IMR-90 (cell line): ENCODE data around the gene ELMO1. TPM values are rescaled to one million over a fixed set of nuclear protein-coding genes. Genes with fewer than 3 reads are reported as not detected.

ENCODE experiments used
- ATAC-seq: fragments of 200-7000 bp; cut with Tn5 transposase; 2 replicates; pipeline ENCODE4 v1.9.1; 2020; ENCODE audit warnings: low read depth, mild to moderate bottlenecking, moderate library complexity
- BruUV-seq: library from RNA; stranded (reverse); fragments of 400-500 nt; replicated peaks from 2 replicates; lab custom pipeline; 2021; lab: Mats Ljungman, UMichigan
- CTCF ChIA-PET: fragments of 300-600 bp; formaldehyde crosslinking; extraction: SDS; loops from one replicate; lab custom pipeline; 2021; ENCODE audit warnings: antibody characterized with exemption; lab: Yijun Ruan, JAX
- POLR2A ChIA-PET: fragments of 300-600 bp; sonication (Branson Sonifier 250); formaldehyde crosslinking; loops from one replicate; lab custom pipeline; 2022; ENCODE audit warnings: antibody characterized with exemption; ENCODE audit not compliant: unreplicated experiment; lab: Charles Lee
- DNase-seq: peaks from one replicate; pipeline ENCODE4 v3.0.0; 2013
- H2AFZ ChIP-seq: replicated peaks from 2 replicates; pipeline ENCODE3; 2013; ENCODE audit warnings: low read length, mild to moderate bottlenecking; ENCODE audit not compliant: poor library complexity
- H2AK5ac ChIP-seq: 2 replicates; pipeline ENCODE4 v1.6.1; 2013; ENCODE audit warnings: low read depth, low read length, inconsistent platforms
- H2AK9ac ChIP-seq: replicated peaks from 2 replicates; pipeline ENCODE3; 2013; ENCODE audit warnings: mild to moderate bottlenecking, low read depth, low read length, moderate library complexity; ENCODE audit not compliant: poor library complexity
- H2BK120ac ChIP-seq: 2 replicates; pipeline ENCODE4 v1.6.1; 2013; ENCODE audit warnings: low read depth, low read length, inconsistent platforms
- H2BK15ac ChIP-seq: 3 replicates; pipeline ENCODE4 v1.6.1; 2013; ENCODE audit warnings: low read depth, low read length, inconsistent platforms
- H2BK20ac ChIP-seq: 2 replicates; pipeline ENCODE4 v1.6.1; 2013; ENCODE audit warnings: low read depth, mild to moderate bottlenecking, inconsistent platforms, low read length, moderate library complexity
- H2BK5ac ChIP-seq: 2 replicates; pipeline ENCODE4 v1.6.1; 2013; ENCODE audit warnings: mild to moderate bottlenecking, low read depth, low read length, inconsistent platforms; ENCODE audit not compliant: poor library complexity, severe bottlenecking
- H3K14ac ChIP-seq: replicated peaks from 2 replicates; pipeline ENCODE4 v1.6.1; 2013; ENCODE audit warnings: low read depth, low read length, inconsistent platforms
- H3K18ac ChIP-seq: 2 replicates; pipeline ENCODE4 v1.6.1; 2013; ENCODE audit warnings: low read depth, low read length, control low read depth
- H3K23ac ChIP-seq: 2 replicates; pipeline ENCODE4 v1.6.1; 2013; ENCODE audit warnings: low read depth, low read length, inconsistent platforms
- H3K27ac ChIP-seq: 2 replicates; pipeline ENCODE4 v1.5.1; 2013; ENCODE audit warnings: mild to moderate bottlenecking, control low read depth, low read length; ENCODE audit not compliant: insufficient read depth
- H3K27me3 ChIP-seq: 2 replicates; pipeline ENCODE4 v1.6.1; 2013; ENCODE audit warnings: low read length; ENCODE audit not compliant: control insufficient read depth, insufficient read depth
- H3K36me3 ChIP-seq: 2 replicates; pipeline ENCODE4 v1.6.1; 2013; ENCODE audit warnings: low read length, mixed read lengths; ENCODE audit not compliant: control insufficient read depth, insufficient read depth
- H3K4ac ChIP-seq: 2 replicates; pipeline ENCODE4 v1.6.1; 2013; ENCODE audit warnings: low read depth, low read length, inconsistent platforms
- H3K4me1 ChIP-seq: 2 replicates; pipeline ENCODE4 v1.6.1; 2013; ENCODE audit warnings: low read length, mixed read lengths; ENCODE audit not compliant: control insufficient read depth, insufficient read depth
- H3K4me2 ChIP-seq: 2 replicates; pipeline ENCODE4 v1.6.1; 2013; ENCODE audit warnings: low read depth, mild to moderate bottlenecking, control low read depth, low read length, moderate library complexity
- H3K4me3 ChIP-seq: 2 replicates; pipeline ENCODE4 v1.5.1; 2013; ENCODE audit warnings: low read depth, mild to moderate bottlenecking, control low read depth, low read length, moderate library complexity; ENCODE audit not compliant: insufficient read depth
- H3K56ac ChIP-seq: 2 replicates; pipeline ENCODE4 v1.6.1; 2013; ENCODE audit warnings: low read length, inconsistent platforms; ENCODE audit not compliant: insufficient read depth; ENCODE audit errors: extremely low read depth
- H3K79me1 ChIP-seq, 2 experiments: 2 replicates each; pipeline ENCODE4 v1.6.1; 2013; ENCODE audit warnings: low read length in 2 of 2, inconsistent platforms in 1 of 2, low read depth in 1 of 2
- H3K9ac ChIP-seq: 2 replicates; pipeline ENCODE4 v1.6.1; 2013; ENCODE audit warnings: low read depth, low read length, control low read depth
- H3K9me1 ChIP-seq: 2 replicates; pipeline ENCODE4 v1.6.1; 2013; ENCODE audit warnings: low read length, inconsistent platforms; ENCODE audit not compliant: insufficient read depth
- H3K9me3 ChIP-seq: 2 replicates; pipeline ENCODE4 v1.6.1; 2013; ENCODE audit warnings: low read length; ENCODE audit not compliant: control insufficient read depth, insufficient read depth
- H4K20me1 ChIP-seq: 2 replicates; pipeline ENCODE4 v1.6.1; 2013; ENCODE audit warnings: low read length, inconsistent platforms; ENCODE audit not compliant: insufficient read depth
- H4K5ac ChIP-seq: 2 replicates; pipeline ENCODE4 v1.6.1; 2013; ENCODE audit warnings: mild to moderate bottlenecking, low read depth, low read length, control low read depth
- H4K8ac ChIP-seq, 2 experiments: 2 replicates each; pipeline ENCODE4 v1.6.1; 2013; ENCODE audit warnings: low read depth in 2 of 2, low read length in 2 of 2, control low read depth in 1 of 2, inconsistent platforms in 1 of 2
- H4K91ac ChIP-seq: 2 replicates; pipeline ENCODE4 v1.6.1; 2013; ENCODE audit warnings: low read depth, low read length, inconsistent platforms; ENCODE audit not compliant: insufficient read depth
- CHD1 ChIP-seq: IDR thresholded peaks from 2 replicates; pipeline ENCODE4 v1.6.1; 2012; ENCODE audit warnings: low read depth, low read length, improper control_type of control experiment
- ELK1 ChIP-seq: fragments of 150-350 bp; IDR thresholded peaks from 2 replicates; pipeline ENCODE4 v1.6.1; 2016; ENCODE audit warnings: low read depth, mild to moderate bottlenecking, low read length, moderate library complexity, borderline replicate concordance
- FOS ChIP-seq: fragments of 150-350 bp; IDR thresholded peaks from 2 replicates; pipeline ENCODE4 v1.6.1; 2016; ENCODE audit warnings: low read depth, low read length
- MAFK ChIP-seq: IDR thresholded peaks from 2 replicates; pipeline ENCODE4 v1.6.1; 2012; ENCODE audit warnings: low read depth, low read length, improper control_type of control experiment
- MAZ ChIP-seq: IDR thresholded peaks from 2 replicates; pipeline ENCODE4 v1.6.1; 2012; ENCODE audit warnings: low read depth, mild to moderate bottlenecking, low read length, improper control_type of control experiment, moderate library complexity, borderline replicate concordance
- MXI1 ChIP-seq: IDR thresholded peaks from 2 replicates; pipeline ENCODE4 v1.6.1; 2012; ENCODE audit warnings: low read depth, mild to moderate bottlenecking, low read length, moderate library complexity, borderline replicate concordance
- NFE2L2 ChIP-seq: fragments of 150-350 bp; IDR thresholded peaks from 2 replicates; pipeline ENCODE4 v1.6.1; 2016; ENCODE audit warnings: low read depth, mild to moderate bottlenecking, low read length
- POLR2A ChIP-seq: IDR thresholded peaks from 2 replicates; pipeline ENCODE4 v1.6.1; 2012; ENCODE audit warnings: mild to moderate bottlenecking, low read depth, low read length
- RCOR1 ChIP-seq: IDR thresholded peaks from 2 replicates; pipeline ENCODE4 v1.6.1; 2012; ENCODE audit warnings: mild to moderate bottlenecking, low read length, improper control_type of control experiment; ENCODE audit not compliant: insufficient replicate concordance
- SMC3 ChIP-seq: fragments of 150-350 bp; IDR thresholded peaks from 2 replicates; pipeline ENCODE4 v1.6.1; 2016; ENCODE audit warnings: low read depth, mild to moderate bottlenecking, antibody characterized with exemption, low read length, moderate library complexity
- USF2 ChIP-seq: fragments of 150-350 bp; IDR thresholded peaks from 2 replicates; pipeline ENCODE4 v1.6.1; 2017; ENCODE audit warnings: mild to moderate bottlenecking, antibody characterized with exemption, low read length, low read depth
- WGBS, 2 experiments: methylation state at CpG; one replicate each; pipeline versions ENCODE4 v1.1.5 to v1.1.7; 2013; ENCODE audit warnings: missing lambda C conversion rate in 2 of 2; ENCODE audit not compliant: insufficient read length in 1 of 2; ENCODE audit errors: extremely low coverage in 2 of 2; 5-methylcytosine and 5-hydroxymethylcytosine counted together
- dilution Hi-C: fragments of 300-500 bp; cut with HindIII; formaldehyde crosslinking; loops from one replicate; pipeline ENCODE4 v1.14.3; 2018; ENCODE audit warnings: low sequenced_read_pairs; ENCODE audit not compliant: unreplicated experiment
- in situ Hi-C: fragments of 300-500 bp; cut with MboI; formaldehyde crosslinking; loops from 3 replicates; pipeline ENCODE4 v1.14.3; 2019; ENCODE audit warnings: low sequenced_read_pairs, inconsistent platforms, mixed read lengths
- intact Hi-C: fragments of 100-400 bp; cut with micrococcal nuclease; formaldehyde crosslinking; loops from 2 replicates; pipeline ENCODE4 v1.10.0; 2022
- polyA plus RNA-seq, 3 experiments: library from polyadenylated mRNA; depleted of rRNA; stranded (reverse); fragments of >200 nt; gene quantifications; 2 replicates each; pipeline ENCODE4 v1.2.3, GENCODE V29; 2012; ENCODE audit warnings: low replicate concordance in 1 of 3
- total RNA-seq: library from RNA; depleted of rRNA; stranded (reverse); fragments of >200 nt; gene quantifications from 2 replicates; pipeline ENCODE4 v1.2.3, GENCODE V29; 2012

Gene ELMO1
- total and polyA plus RNA-seq, 2 of the 4 experiments (the other 2 are of a cell fraction), result 0.03 TPM; not detected in 1

- no peaks in the 10 kb centered on the region for H3K9me1 ChIP-seq
- H3K18ac ChIP-seq, result no peak overlapping the region
- no TSS peak for BruUV-seq
- no peaks in the 10 kb centered on the region for H3K9me3 ChIP-seq
- no peak overlapping the region for H2AK9ac ChIP-seq
- no peak overlapping the region for H4K8ac ChIP-seq
- no peak for TF ChIP-seq RCOR1
- no peak for TF ChIP-seq MXI1
- TF ChIP-seq FOS, result no peak
- no peak for TF ChIP-seq SMC3
- TF ChIP-seq POLR2A, result no peak
- no peak for TF ChIP-seq ELK1
- no peak for TF ChIP-seq MAZ
- no peak for TF ChIP-seq MAFK
- TF ChIP-seq CHD1, result no peak
- TF ChIP-seq NFE2L2, result no peak
- TF ChIP-seq USF2, result no peak
- no peak overlapping the region for H2AK5ac ChIP-seq
- no peaks in the 10 kb centered on the region for H4K20me1 ChIP-seq
- H3K4me1 ChIP-seq, result no peaks in the 10 kb centered on the region
- no peak for ATAC-seq
- H3K4ac ChIP-seq, result no peak overlapping the region
- CTCF ChIA-PET, result interaction anchor here (1.0 to 7.7 kb wide), 4 partner anchors 18 to 498 kb away, joined by 3 to 54 read pairs (median 12); no protein-coding TSS in a partner anchor
- H3K27me3 ChIP-seq, result peaks cover 15% of the 10 kb centered on the region
- H2BK5ac ChIP-seq, result no peak overlapping the region
- H3K9ac ChIP-seq, result no peak overlapping the region
- H2BK15ac ChIP-seq, result no peak overlapping the region
- no peaks in the 10 kb centered on the region for H3K36me3 ChIP-seq
- no peak overlapping the region for H3K27ac ChIP-seq
- POLR2A ChIA-PET, result no interaction called here
- H2AFZ ChIP-seq, result no peak overlapping the region
- no peak overlapping the region for H3K4me2 ChIP-seq
- no peak overlapping the region for H2BK120ac ChIP-seq
- no peaks in the 10 kb centered on the region for H3K79me1 ChIP-seq
- no peak overlapping the region for H2BK20ac ChIP-seq
- intact Hi-C loops, result no loop called here
- no peak overlapping the region for H4K91ac ChIP-seq
- H4K5ac ChIP-seq, result no peak overlapping the region
- WGBS, 2 experiments, result no CpG with 5 or more reads among the region's 5 CpGs
- no peak overlapping the region for H3K14ac ChIP-seq
- dilution Hi-C loops, result no loop called here
- no peak overlapping the region for H3K4me3 ChIP-seq
- no peak for DNase-seq
- no peak overlapping the region for H3K23ac ChIP-seq
- in situ Hi-C loops, result loop anchor here (5.0 kb wide), 1 partner anchor 197 kb away; no protein-coding TSS in a partner anchor
- H3K56ac ChIP-seq, result no peak overlapping the region
Measured at GRCh38 chr7:36985316-36985715, 463.3 kb downstream of the ELMO1 start.
